NCI-H2196 treated with DMSO at 0.1 percent for 48 hours (cell line): ENCODE results near the gene RTN3.
"Not testable (repeated sequence)": the region's sequence is repeated elsewhere in the genome, so short reads cannot be mapped to it uniquely, and the experiment has no call there.

ENCODE experiments used
- DNase-seq: peaks from one replicate; lab custom pipeline; 2025; ENCODE audit not compliant: unreplicated experiment; lab: John Stamatoyannopoulos, UW

RTN3 gene, protein sequence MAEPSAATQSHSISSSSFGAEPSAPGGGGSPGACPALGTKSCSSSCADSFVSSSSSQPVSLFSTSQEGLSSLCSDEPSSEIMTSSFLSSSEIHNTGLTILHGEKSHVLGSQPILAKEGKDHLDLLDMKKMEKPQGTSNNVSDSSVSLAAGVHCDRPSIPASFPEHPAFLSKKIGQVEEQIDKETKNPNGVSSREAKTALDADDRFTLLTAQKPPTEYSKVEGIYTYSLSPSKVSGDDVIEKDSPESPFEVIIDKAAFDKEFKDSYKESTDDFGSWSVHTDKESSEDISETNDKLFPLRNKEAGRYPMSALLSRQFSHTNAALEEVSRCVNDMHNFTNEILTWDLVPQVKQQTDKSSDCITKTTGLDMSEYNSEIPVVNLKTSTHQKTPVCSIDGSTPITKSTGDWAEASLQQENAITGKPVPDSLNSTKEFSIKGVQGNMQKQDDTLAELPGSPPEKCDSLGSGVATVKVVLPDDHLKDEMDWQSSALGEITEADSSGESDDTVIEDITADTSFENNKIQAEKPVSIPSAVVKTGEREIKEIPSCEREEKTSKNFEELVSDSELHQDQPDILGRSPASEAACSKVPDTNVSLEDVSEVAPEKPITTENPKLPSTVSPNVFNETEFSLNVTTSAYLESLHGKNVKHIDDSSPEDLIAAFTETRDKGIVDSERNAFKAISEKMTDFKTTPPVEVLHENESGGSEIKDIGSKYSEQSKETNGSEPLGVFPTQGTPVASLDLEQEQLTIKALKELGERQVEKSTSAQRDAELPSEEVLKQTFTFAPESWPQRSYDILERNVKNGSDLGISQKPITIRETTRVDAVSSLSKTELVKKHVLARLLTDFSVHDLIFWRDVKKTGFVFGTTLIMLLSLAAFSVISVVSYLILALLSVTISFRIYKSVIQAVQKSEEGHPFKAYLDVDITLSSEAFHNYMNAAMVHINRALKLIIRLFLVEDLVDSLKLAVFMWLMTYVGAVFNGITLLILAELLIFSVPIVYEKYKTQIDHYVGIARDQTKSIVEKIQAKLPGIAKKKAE

DNA sequence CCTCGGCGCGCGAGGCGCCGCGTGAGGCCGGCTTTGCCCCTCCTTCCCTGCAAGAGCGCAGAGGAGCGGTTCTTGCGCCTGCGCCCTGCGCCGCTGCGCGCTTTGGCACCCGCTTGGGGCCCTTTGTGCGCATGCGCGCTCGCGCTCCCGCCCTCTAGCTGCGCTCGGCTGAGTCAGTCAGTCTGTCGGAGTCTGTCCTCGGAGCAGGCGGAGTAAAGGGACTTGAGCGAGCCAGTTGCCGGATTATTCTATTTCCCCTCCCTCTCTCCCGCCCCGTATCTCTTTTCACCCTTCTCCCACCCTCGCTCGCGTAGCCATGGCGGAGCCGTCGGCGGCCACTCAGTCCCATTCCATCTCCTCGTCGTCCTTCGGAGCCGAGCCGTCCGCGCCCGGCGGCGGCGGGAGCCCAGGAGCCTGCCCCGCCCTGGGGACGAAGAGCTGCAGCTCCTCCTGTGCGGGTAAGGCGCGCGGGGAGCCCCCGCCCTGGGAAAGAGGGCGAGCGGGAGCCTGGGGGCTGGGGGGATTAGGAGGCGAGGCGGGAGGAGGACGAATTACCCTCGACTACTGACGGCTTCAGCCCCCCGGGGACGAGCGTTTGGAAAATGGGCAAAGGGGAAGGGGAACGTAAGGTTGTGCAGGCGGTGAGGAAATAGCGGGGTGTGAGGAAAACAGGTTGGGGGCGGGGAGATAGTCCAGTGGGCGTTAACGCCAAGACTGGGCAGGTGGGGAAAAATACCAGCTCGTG lies at the start of gene RTN3:
TSS of gene RTN3 (plus strand) at position 180 of the 745 bp plus-strand sequence. CDS start at position 317, 137 bp downstream.
- DNase-seq, result peak; percentile 92

DNA sequence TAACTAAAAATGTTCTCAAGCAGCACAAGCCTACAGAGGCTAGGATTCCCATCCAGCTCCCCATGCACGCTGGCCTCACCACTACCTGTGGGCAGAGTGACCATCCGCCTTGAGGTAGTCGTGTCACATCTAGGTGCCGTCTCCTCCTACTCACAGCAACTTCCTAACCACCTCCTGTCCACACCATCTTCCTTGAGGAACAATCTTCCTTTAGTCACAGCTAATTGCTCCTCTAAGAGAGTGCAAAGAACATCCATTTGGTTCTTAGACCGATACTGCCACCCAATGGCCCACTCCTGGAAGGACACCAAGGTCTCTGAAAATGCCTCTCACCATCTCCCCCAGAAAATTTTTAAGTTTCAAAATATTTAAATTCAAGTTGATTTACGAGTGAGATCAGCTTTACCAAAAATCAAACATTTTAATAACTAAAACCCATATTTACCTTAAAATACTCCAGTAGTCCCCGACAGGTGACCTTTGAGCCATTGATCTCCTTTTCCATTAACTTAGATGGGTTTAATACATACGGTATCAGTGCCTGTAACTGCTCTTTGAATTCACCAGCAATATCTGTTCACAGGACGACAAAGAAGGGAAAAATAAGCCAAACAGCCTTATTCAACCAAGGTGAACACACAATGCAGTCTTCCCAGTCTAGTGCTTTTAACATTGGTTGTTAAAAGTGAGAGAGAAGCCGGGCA lies 45.4 kb upstream of the RTN3 start:
- peak; percentile 25 for DNase-seq

DNA sequence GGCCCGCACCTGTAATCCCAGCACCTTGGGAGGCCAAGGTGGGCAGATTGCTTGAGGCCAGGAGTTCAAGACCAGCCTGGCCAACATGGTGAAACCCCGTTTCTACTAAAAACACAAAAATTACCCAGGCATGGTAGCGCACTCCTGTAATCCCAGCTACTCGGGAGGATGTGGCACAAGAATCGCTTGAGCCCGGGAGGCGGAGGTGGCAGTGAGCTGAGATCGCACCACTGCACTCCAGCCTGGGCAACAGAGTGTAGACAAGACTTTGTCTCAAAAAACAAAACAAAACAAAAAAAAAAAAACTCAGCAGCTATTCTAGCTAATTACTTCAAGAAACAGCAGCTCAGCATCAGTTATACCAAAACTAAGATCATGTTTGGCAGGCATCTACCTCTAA lies 42.9 kb upstream of the RTN3 start:
- DNase-seq, result not testable (repeated sequence)

DNA sequence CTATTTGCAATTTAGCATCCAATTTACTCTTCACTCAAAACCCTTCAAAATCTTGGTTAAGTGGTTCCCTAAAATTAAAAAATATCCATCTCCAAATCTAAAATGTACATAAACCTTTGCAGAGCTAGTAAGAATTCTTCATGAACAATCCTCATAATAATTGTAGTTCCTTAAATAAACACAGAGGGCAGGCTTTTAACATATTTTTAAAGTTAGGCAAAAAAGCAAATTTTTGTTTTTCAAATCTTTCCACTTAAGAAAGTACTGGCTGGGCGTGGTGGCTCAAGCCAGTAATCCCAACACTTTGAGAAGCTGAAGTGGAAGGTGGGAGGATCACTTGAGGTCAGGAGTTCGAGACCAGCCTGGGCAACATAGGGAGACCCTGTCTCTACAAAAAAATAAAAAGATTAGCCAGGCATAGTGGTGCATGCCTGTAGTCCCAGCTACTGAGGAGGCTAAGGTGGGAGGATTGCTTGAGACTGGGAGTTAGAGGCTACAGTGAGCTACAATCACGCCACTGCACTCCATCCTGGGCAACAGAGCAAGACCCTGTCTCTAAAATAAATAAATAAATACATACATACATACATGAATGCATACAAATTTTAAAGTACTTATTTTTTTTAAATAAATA lies 42.0 kb upstream of the RTN3 start:
- DNase-seq, result no peak

DNA sequence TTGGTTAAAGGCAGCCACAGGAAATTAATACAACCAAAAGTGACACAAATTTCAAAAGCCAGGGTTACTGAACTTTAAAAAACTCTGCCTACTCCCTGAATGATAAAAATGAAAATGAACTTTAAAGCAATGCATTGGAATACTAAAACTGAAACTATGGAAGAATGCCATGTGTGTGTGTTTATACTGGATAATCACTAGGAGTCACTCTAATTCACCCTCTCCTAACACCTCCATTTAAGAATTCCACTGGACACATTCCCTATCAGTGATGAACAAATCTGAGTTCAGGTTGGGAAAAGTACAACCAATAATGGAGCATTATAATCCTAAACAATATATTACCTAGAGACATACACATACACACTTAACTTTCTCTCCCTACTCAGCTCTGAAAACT lies 39.6 kb upstream of the RTN3 start:
- DNase-seq, result no peak

DNA sequence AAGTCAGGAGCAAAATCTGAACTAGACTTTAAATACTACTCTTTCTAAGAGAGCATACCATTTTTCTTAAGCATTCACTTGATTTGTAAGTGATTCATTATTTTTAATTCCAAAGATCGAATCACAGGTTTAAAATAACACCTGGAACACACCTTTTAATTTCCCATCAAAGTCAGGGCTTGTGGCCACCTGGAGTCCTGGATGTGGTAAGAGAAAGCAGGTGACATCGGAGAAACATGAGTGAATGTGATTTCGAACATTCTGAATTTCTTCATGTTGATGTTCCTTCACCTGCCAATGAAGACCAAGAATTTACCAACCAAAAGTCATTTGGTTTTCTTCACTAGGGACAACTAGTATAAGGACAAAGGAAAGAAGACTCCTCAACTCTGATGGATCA lies 38.1 kb upstream of the RTN3 start:
- DNase-seq, result no peak

DNA sequence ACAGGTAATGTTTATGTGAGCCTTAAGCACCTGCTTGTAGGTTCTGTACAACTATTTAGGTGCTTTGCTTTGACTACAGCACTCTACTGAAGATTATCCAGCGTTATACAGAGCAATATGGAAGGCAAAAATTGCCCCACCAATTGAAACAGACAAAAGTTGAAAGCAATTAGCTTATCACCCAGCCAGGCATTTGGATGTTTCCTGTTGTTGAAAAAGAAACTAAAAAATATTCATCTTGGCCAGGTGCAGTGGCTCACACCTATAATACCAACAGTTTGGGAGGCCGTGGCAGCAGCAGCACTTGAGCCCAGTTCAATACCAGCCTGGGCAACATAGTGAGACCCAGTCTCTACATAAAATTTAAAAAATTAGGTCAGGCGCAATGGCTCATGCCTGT lies 28.6 kb upstream of the RTN3 start:
- no peak for DNase-seq

DNA sequence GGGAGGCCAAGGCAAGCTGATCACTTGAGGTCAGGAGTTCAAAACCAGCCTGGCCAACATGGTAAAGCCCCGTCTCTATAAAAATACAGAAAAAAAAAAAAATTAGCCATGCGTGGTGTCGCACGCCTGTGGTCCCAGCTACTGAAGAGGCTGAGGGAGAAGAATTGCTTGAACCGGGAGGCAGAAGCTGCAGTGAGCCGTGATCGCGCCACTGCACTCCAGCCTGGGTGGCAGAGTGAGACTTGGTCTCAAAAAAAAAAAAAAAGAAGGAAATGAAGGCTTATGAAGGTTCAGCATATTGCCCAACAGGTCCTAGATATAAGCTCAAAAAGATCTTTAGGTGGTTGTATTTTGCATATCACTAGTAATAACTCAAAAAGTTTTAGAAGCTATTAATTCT lies 20.3 kb upstream of the RTN3 start:
- DNase-seq, result no peak

DNA sequence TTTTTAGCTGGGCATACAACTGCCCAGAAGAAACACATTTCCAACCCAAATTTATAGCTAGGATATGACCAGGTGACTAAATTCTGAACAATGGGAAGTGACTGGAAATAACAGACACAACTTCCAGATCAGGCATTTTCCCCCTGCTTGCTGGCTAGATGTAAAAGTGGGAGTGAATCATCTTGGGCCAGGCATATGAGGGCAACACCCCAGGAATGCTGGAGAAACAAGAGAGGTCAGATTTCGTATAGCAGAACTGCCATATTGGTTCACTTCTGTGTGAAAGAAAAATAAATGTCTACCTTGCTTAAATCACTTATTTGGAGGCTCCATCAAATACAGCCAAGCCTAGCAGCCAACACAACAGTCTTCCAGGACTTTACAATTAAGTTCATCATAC lies 17.5 kb upstream of the RTN3 start:
- no peak for DNase-seq

DNA sequence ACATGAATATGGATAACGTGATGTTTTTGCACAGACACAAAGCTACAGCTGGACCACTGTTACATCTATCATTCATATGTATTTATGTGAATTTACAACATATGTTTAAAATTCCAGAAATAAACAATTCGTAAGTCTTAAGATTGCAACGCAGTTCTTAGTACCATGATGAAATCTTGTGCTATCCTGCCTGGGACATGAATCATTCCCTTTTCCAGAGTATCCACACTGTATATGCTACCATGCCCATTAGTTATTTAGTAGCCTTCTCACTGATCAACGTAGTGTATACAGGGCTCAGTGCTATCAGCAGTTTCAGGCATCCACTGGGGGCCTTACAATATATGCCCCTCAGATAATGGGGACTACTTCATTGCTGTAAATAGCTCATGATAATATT lies 14.4 kb upstream of the RTN3 start:
- no peak for DNase-seq

DNA sequence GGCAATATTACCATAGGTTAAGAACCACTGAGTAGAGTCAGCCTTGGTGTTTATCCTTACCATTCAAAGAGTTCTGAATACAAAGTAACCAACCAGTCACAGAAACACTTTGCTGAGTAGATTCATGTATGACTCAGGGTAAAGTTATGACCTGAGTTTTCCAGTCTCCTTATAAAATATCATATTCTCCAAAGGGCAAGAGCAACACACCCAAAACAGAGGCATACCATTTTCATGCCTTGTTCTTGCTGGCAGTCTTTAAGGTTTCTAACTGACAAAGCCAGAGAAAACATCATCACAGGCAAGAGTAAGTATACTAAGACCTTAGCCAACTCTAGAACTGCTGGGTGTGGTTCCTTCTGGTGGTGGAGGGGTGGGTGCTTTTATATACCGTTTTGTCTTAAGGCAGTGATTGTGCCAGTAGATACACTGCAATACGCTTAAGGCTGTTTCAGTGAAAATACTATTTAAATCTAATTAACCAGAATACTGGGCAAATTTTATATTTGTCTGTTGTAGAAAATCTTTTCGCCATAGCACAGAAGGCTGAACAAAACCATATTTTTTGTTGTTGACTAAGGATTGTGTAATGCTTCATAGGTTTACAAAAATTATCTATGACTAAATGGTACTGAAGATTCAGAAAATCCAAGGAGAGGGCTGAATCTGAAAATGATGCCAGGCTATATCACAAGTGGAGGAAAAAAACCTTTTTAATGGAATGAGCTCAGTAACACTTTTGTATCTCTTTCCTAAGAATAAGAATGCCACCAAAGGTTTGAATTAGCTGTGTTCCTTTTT lies 13.1 kb upstream of the RTN3 start:
- no peak for DNase-seq

DNA sequence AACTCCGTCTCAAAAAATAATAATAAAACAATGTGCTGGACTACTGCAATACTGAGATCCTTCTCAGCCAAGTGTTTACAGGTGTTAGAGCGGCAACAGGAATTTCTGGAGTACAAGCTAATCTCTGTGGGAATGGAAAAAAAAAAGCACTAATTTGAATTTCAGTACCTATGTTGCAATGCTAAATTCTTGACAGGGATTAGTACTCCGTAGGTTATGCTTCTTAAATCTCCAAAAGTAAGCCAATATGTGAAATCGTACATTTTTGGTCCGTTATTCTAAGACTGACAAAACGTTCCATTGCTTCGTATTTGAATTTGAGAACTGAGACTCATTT lies 11.2 kb upstream of the RTN3 start:
- no peak for DNase-seq

DNA sequence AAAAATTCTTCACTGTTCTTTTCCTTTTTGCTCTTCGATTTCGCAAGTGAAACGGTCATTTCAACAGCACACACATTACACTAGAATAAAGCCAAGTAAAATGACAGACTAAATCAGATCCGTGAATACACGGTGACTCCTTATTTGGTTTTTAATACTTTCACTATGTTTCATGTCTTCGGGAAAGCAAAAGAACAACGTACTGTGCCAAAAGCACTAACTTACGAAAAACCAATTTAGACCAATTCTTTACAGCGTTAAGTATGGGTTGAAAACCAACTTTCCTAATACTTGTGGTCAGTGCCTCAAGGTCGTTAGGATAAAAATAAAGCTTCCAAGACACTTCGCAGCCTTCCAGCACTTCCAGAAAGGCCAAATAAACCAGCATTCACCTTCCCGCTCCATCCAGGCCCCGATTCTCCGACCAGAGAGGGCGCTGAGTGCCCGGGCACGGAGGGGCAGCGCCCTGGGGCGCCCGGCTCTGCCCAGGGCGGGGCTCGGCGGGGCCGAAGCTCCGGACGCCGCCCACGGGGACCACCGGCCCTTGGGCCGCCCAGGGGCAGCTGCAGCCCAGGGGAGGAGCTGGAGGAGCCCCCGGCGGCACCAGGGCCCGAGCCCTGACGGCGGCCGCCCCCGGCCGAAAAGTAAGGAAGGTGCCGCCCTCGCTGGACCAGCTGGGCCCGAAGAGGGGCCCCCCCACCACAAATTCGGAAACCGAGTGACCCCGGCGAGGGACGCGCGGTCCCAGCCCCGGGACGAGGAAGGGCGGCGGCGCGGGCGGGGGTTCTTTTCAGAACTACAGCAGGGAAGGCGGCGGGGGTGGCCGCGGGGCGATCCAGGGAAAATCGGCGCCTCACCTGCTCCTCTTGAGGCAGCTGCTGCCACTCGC lies 10.6 kb upstream of the RTN3 start:
- no peak for DNase-seq

DNA sequence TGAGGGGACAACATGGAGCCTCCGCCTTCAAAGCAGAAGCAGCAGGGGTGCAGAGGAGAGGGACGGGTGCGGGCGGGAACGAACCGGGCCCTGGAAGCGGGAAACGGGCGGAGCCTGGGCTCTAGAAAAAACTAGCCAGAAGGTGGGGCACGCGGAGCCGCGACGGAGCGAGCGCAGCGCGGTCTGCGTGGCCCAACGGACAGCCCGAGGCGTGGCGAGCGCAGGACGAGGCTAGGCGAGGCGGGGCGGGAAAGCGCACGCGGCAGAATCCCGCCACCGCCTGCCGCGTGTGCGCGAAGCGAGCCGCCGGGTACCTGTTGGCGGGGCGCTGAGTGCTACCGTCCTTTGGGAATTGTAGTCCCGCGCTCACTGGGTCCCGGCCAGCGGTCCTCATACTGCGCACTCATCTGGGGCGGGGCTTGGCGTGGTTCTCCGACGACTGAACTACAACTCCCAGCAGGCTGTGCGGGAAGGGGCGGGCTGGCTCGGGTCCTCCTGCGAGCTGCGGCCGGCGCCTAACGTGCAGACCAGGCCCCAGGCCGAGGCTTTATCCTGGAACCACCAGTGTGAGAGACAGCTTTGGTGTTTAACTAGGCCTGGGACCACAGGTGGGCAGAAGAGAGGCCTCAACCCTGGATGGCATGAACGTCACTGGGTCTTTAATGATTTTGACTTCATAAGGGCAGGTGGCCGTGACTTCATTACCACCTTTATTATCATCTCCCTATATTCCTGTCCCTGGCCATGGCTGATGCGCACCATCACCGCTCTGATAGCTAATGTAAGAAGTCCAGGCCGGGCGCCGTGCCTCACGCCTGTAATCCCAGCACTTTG lies 9.8 kb upstream of the RTN3 start, which contains the start of gene ATL3:
TSS of gene ATL3 (minus strand) at position 55 of the 834 bp plus-strand sequence. CDS start at position 14, 41 bp downstream.
- peak; percentile 99 for DNase-seq

DNA sequence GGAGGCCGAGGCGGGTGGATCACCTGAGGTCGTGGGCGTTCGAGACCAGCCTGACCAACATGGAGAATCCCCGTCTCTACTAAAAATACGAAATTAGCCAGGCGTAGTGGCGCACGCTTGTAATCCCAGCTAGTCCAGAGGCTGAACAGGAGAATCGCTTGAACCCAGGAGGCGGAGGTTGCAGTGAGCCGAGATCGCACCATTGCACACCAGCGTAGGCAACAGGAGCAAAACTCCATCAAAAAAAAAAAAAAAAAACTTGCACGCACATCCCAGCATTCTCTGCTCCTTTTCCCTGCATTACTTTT lies 9.2 kb upstream of the RTN3 start:
- DNase-seq, result no peak

DNA sequence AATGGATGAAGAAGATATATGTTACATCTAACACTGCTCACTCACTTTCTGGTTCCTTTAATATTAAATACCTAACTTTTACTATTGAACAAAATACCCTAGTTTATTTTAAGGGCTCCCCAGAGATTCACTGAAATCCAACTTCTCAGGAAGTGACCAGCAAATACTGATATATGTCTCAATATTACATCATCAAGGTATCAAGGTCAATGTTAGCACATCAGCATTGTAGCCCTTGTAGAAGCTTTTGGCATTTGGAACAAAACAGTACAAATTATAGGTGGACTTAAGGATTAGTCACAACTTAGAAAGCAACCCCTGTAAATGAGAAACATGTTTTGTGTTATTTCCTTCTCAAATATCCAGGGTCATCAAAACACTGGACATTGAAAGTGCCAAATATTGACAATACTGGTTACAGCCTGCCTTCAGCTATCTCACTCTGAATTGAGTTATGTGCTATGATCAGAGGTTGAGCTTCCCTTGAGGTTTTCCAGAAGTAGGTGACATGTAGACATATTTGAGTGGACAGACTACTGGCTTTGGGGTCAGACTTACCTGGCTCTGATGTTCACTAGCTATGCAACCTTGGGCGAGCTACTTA lies 8.3 kb upstream of the RTN3 start:
- no peak for DNase-seq

DNA sequence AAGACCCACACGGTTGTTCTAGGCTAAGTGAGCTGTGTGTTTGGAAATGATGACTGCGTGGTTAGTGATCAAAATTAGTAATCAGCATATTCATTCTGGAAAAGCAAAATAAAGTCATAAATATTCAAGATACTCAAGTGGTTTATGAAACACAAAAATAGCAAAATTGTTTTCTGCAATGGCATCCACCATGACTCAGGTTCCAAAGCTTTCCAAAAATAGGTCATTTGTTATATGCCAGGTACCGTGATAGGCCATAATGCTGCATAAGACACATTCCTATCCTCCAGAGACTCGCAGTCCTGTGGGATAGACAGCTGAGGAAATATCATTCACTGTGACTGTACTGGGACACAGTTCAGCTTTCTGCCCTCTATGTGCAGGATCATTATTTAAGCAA lies 7.7 kb upstream of the RTN3 start:
- DNase-seq, result no peak
